Chondrocyte (in vitro differentiated cells): Measurements from ENCODE around the gene NOVA2. TPM values are rescaled to one million over a fixed set of nuclear protein-coding genes. Genes with fewer than 3 reads are reported as not detected.

Source experiments
- DNase-seq: peaks from one replicate; pipeline ENCODE4 v3.0.0; 2021; ENCODE audit warnings: mixed read lengths, low spot score
- H3K27ac Mint-ChIP-seq: one replicate; pipeline ENCODE4 v1.8.0; 2021; ENCODE audit warnings: mild to moderate bottlenecking, moderate library complexity, mixed read lengths; ENCODE audit not compliant: unreplicated experiment
- H3K27me3 Mint-ChIP-seq: 2 replicates; pipeline ENCODE4 v1.8.0; 2021; ENCODE audit warnings: low read depth, mixed read lengths
- H3K36me3 Mint-ChIP-seq: 2 replicates; pipeline ENCODE4 v1.8.0; 2021; ENCODE audit warnings: low read depth, mixed read lengths
- H3K4me1 Mint-ChIP-seq: 2 replicates; pipeline ENCODE4 v1.8.0; 2021; ENCODE audit warnings: low read depth, mild to moderate bottlenecking, mixed read lengths
- H3K4me3 Mint-ChIP-seq: one replicate; pipeline ENCODE4 v1.8.0; 2021; ENCODE audit warnings: mild to moderate bottlenecking, moderate library complexity, mixed read lengths; ENCODE audit not compliant: unreplicated experiment
- H3K9me3 Mint-ChIP-seq: 2 replicates; pipeline ENCODE4 v1.8.0; 2021; ENCODE audit warnings: low read depth, mixed read lengths
- CTCF ChIP-seq: fragments of 200-600 bp; sonication (generic); IDR thresholded peaks from 2 replicates; pipeline ENCODE4 v1.5.0; 2021; ENCODE audit warnings: antibody characterized with exemption, mild to moderate bottlenecking, moderate library complexity
- total RNA-seq: library from RNA; stranded (reverse); gene quantifications from 3 replicates; pipeline ENCODE4 v1.2.1, GENCODE V29; 2021

NOVA2 gene
- total RNA-seq, 1 donor from 2014 or later: 0.22 TPM

- Mint-ChIP-seq H3K27ac (no peak overlapping the region), H3K9me3 (no peaks in the 10 kb centered on the region), H3K4me3 (no peak overlapping the region), H3K36me3 (no peaks in the 10 kb centered on the region), H3K4me1 (no peaks in the 10 kb centered on the region), H3K27me3 (peaks cover 57% of the 10 kb centered on the region)
- no peak for TF ChIP-seq CTCF
- DNase-seq: no peak
Observed at GRCh38 chr19:45976178-45976577, 2.5 kb upstream of the NOVA2 start.

GRCh38 chr19:45975306-45976070, 1.8 kb upstream of the NOVA2 start:
- no peak for TF ChIP-seq CTCF
- Mint-ChIP-seq H3K36me3 (no peaks in the 10 kb centered on the region), H3K4me1 (no peaks in the 10 kb centered on the region), H3K9me3 (no peaks in the 10 kb centered on the region), H3K27ac (no peak overlapping the region), H3K4me3 (no peak overlapping the region), H3K27me3 (peaks cover 58% of the 10 kb centered on the region)
- no peak for DNase-seq

- Mint-ChIP-seq H3K27me3 (peaks cover 70% of the 10 kb centered on the region), H3K36me3 (no peaks in the 10 kb centered on the region), H3K9me3 (no peaks in the 10 kb centered on the region), H3K4me1 (no peaks in the 10 kb centered on the region), H3K27ac (no peak overlapping the region), H3K4me3 (no peak overlapping the region)
- no peak for DNase-seq
- TF ChIP-seq CTCF: no peak
Observed at GRCh38 chr19:45972947-45973540, 621 bp downstream of the NOVA2 start.

- no peaks in the 10 kb centered on the region for H3K4me1 Mint-ChIP-seq
- TF ChIP-seq CTCF: no peak
- no peaks in the 10 kb centered on the region for H3K36me3 Mint-ChIP-seq
- H3K27me3 Mint-ChIP-seq: peaks cover 69% of the 10 kb centered on the region
- no peak overlapping the region for H3K27ac Mint-ChIP-seq
- H3K4me3 Mint-ChIP-seq: no peak overlapping the region
- no peak for DNase-seq
- H3K9me3 Mint-ChIP-seq: no peaks in the 10 kb centered on the region
Observed at GRCh38 chr19:45972081-45972946, 1.4 kb downstream of the NOVA2 start.

- no peak for TF ChIP-seq CTCF
Observed at GRCh38 chr19:45971260-45971902, 2.3 kb downstream of the NOVA2 start.

More at GRCh38 chr19:45971260-45971902, 2.3 kb downstream of the NOVA2 start:
- no peak for DNase-seq
- Mint-ChIP-seq H3K4me3 (no peak overlapping the region), H3K36me3 (no peaks in the 10 kb centered on the region), H3K27ac (no peak overlapping the region), H3K4me1 (no peaks in the 10 kb centered on the region), H3K27me3 (peaks cover 70% of the 10 kb centered on the region), H3K9me3 (no peaks in the 10 kb centered on the region)
